NOMO-1 (cell line): ENCODE results near the gene RTCB.
"Not testable (repeated sequence)": the region's sequence is repeated elsewhere in the genome, so short reads cannot be mapped to it uniquely, and the experiment has no call there.

Source experiments
- DNase-seq, 2 experiments: peaks; one replicate each; lab custom pipeline; 2025; ENCODE audit not compliant: unreplicated experiment in 2 of 2; lab: John Stamatoyannopoulos, UW

RTCB gene

GRCh38 chr22:32395107-32395506 is 16.9 kb downstream of the RTCB start:
- DNase-seq, result no peak

DNA sequence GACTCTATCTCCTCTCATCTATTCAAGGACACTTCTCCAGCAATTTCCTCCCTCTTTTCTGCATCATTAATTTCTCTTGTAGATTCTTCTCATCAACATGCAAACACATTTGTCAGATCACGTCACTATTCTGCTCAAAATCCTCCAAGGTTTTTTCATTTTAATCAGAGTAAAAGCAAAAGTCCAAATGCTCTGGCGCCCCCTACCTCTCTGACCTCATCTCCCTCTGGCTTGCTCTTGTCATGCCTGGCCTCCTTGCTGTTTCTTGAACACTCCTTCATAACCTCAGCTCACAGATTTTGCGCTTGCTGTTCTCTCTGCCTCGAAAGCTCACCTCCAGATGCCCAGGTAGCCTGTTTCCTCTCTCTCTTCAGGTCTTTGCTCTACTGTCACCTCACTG is 22.4 kb downstream of the RTCB start:
- DNase-seq, result no peak

GRCh38 chr22:32385681-32386080 is 26.4 kb downstream of the RTCB start:
- no peak for DNase-seq

- no peak for DNase-seq
Measured at GRCh38 chr22:32380991-32381390, 31.1 kb downstream of the RTCB start.

DNA sequence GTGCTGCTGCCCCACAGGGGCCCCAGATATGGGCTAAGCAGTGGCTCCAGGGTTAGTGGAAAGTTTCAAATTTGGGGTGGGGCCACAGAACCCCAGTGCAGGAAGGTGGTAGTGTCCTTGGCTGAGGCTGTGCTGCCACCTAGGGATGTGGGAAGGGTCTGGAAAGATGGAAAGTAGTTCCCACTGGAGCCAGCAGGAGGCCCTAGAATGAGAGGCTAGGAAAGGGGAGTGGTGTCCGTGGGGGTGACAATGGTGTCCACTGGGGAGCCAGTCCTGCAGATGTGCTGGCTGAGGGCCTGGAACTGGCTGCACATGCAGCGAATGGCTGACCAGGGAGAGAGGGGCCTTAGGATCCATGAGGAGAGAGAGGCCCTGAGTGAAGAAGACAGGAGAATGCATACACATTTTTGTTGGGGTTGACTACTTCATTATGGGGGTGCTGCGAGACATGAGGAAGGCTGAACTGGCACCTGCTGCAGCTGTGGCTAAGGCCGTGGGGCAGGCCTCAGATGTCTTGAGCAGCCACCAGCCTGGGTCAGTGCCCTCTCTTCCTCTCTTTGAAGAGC is 33.3 kb downstream of the RTCB start:
- DNase-seq, result peak in 1 of 2 experiments; percentile 18

- DNase-seq, result no peak
Measured at GRCh38 chr22:32376681-32377080, 35.4 kb downstream of the RTCB start.

DNA sequence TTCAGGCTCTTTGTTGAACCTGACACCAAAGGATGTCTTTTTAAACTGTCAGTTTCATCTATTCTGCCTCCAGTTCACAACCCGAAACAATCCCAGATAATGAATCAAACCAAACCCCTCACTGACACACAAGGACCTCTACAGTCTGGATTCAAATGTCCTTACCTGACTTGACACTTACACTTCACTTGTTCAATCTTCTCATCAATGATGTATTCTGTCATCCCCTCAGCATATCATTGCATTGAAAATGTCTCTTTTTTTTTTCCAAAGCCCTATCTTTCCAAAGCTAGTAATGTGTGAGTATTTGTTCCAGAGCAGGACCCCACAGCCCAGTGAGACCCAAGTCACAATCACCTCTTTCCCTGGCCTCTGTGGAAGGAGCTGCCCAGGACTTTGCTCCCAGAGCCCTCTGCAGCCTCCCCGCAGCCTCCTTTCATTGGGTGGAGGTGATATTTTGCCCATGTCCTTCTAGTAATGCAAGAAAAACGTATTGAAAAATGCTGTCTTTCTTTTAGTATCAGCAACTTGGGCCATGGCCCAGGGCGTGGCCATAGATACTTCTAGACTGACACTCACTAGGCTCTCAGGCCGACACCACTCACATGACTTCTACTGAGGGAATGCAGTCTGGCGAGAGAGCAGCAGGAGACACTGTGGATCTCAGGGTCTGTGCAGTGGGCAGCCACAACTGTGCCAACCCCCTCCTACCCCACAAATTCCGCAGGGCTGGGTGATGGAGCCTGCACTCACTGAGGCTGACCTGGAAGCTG is 36.2 kb downstream of the RTCB start:
- no peak for DNase-seq

GRCh38 chr22:32364210-32364609 is 47.8 kb downstream of the RTCB start:
- no peak for DNase-seq

GRCh38 chr22:32361257-32361656 is 50.8 kb downstream of the RTCB start:
- DNase-seq, result no peak

DNA sequence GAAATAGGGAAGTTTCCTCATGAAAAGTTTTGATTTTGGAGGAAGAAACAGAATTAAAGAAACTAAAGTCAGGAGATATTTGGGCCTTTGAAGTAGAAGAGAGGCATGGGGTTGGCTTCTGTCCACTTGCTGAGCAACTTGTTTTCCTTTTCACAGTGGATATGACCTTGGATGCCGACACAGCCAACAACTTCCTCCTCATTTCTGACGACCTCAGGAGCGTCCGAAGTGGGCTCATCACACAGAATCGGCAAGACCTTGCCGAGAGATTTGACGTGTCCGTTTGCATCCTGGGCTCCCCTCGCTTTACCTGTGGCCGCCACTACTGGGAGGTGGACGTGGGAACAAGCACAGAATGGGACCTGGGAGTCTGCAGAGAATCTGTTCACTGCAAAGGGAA is 52.0 kb downstream of the RTCB start:
- DNase-seq, result not testable (repeated sequence)

GRCh38 chr22:32357567-32357966 is 54.5 kb downstream of the RTCB start, which contains the start of gene RFPL3:
RFPL3 (plus strand) TSS chr22:32357867; CDS start chr22:32358072, 205 bp downstream.
- not testable (repeated sequence) for DNase-seq

DNA sequence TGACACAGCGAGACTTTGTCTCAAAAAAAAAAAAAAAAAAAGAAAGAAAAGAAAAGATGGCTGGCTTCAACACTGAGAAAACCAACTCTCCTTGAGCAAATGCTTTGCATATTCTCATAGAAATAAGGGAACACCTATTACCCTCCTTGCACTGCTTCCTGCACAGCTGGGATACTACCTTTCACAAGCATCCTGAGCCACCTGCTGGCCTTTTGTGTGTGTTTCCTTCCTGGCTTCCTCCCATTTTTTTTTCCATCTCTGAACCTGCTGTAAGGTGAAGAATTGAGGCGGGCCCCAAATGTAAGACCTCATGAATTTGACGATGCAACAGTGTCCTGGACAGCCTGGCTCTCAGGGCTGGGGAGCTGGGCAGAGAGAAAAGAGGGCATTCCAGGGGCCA is 56.3 kb downstream of the RTCB start:
- DNase-seq, result no peak

DNA sequence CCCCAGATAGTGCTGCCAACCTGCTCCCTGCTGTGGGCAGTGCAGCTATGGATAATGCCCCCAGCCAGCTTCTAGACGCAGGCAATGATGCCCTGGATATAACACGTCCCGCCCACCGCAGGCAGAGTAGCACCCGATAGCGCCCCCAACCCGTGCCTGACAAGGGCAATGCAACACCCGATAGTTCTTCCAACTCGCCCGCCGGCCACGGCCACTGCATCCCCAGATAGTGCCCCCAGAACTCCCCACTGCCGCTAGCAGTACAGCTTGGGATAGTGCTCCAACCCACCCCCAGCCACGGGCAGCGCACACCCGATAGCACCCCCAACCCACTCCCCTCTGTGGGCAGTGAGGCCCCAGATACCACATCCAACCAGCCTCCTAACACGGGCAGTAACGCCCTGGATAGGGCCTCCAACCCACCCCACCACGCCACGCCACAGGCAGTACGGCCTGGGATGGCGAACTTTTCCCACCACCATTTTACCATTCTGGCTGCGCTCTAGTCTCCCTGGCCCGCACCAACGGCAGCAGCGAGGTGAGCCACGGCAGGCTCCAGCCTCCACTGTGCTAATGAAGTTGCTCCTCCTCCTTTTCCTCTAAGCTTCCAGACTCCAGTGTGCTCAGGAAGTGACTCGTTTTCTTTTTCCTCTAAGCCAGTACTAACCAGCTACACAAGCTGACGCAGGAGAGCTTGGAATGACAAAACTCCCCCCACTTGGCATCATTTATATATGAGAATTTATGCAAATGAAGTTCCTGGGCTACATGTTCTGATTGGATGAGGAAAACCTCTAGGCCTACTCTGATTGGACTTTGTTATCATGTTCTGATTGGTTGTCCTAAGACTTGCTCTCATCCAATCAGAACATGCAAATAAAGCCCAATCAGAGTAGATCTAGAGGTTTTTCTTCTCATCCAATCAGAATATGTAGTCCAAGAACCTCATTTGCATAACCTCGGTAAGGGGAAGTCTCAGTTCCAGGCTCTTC is 57.4 kb downstream of the RTCB start:
- no peak for DNase-seq

- no peak for DNase-seq
Measured at GRCh38 chr22:32353840-32354239, 58.2 kb downstream of the RTCB start.

- DNase-seq, result no peak
Measured at GRCh38 chr22:32353292-32353691, 58.8 kb downstream of the RTCB start.

DNA sequence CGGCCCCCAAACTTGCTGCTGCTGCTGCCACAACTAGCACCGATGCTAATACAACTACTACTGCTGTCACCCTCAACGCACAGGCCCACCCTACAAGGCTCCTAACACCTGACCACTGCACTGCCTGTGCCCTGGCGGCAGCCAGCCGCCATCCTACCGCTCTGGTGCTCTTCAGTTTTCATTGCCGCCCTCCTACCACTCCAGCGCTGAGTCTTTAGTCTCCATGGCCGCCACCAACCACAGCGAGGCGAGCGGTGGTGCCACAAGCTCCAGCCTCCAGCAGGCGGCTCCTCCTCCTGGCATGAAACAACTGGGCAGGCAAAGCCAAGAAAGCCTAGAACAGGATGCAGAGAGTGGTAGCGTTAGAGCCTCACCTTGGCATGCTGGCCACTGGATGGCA is 59.4 kb downstream of the RTCB start:
- no peak for DNase-seq

DNA sequence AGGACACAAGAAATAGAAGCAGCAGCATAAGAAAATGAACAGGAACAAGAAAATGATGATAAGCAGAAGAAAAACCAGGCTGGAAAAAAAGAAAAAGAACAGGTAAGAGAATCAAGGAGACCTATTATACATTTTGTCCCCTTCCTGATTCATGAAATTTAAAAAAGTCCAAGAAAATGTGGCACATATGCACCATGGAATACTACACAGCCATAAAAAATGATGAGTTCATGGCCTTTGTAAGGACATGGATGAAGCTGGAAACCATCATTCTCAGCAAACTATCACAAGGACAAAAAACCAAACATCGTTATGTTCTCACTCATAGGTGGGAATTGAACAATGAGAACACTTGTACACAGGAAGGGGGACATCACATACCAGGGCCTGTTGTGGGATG is 60.2 kb downstream of the RTCB start:
- not testable (repeated sequence) for DNase-seq

DNA sequence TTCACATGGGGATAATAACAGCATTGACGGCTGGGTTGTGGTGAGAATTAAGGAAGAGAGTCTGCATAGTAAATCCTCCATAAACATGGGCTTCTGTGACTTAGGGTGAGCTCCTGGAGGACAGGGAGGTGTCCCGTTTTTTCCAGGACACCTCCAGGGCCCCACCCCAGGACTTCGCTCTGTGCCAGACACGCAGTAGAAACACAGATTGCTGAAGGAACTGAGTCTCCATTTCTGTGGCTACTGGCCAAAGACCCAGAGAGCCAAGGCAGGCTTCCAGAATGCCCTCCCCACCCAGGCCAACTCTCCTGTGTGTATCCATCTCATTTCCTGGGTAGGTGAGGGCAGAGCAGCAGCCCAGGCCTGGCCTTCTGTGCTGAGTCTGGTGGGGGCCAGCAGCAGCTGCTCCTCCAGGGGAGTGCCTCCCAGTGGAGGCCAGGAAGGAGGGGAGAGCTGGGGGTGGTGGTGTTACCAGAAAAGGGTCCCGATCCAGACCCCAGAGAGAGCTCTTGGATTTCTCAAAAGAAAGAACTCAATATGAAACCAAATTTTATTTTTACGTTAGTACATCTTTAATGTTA is 63.9 kb downstream of the RTCB start:
- no peak for DNase-seq

DNA sequence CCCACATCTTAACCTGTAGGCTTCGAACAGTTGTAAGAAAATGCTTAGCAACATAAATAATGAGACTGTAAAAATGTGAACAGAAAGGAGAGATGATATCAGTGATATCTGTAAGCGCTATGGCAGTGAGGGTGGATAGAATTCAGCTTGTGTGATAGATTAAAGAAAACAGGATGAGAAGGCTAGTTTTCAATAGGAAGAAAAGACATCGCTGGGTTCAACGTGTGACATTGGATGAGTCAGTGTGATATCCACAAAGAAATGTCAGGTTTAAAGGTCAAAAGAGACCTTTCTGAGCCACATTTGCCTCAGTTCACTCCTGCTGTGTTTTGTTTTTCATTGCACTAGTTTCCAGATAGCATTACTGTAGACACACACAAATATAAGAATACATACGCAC is 68.1 kb downstream of the RTCB start:
- DNase-seq, result no peak

GRCh38 chr22:32342977-32343376 is 69.1 kb downstream of the RTCB start:
- no peak for DNase-seq
